Common myeloid progenitor, CD34-positive (primary cell): Measurements from ENCODE around the gene RBFOX1.

Source experiments
- CTCF ChIA-PET: fragments of 350-600 bp; sonication (Branson Sonifier 250); formaldehyde crosslinking; loops from one replicate; lab custom pipeline; 2021; ENCODE audit warnings: antibody characterized with exemption; lab: Charles Lee
- POLR2A ChIA-PET: fragments of 350-600 bp; sonication (Branson Sonifier 250); formaldehyde crosslinking; loops from one replicate; lab custom pipeline; 2021; ENCODE audit warnings: antibody characterized with exemption; lab: Charles Lee
- DNase-seq, 3 donors: peaks; one replicate each; pipeline versions ENCODE4 v3.0.0 to v3.0.0-alpha.2; 2013
- H3K27ac ChIP-seq, 2 experiments: 1 replicate in 1 of 2; 2 replicates in 1 of 2; pipeline ENCODE4 v1.7.0; 2013; ENCODE audit warnings: inconsistent platforms in 2 of 2, low read length in 2 of 2, mild to moderate bottlenecking in 2 of 2, low read depth in 1 of 2, moderate library complexity in 1 of 2; ENCODE audit not compliant: severe bottlenecking in 2 of 2, insufficient read depth in 1 of 2, poor library complexity in 1 of 2
- H3K27me3 ChIP-seq, 5 experiments: replicated peaks in 2 of 5; 1 replicate in 3 of 5; 2 replicates in 2 of 5; pipeline versions ENCODE4 v1.6.1 to v1.7.0; 2013; ENCODE audit warnings: low read length in 4 of 5, mild to moderate bottlenecking in 2 of 5, moderate library complexity in 2 of 5, inconsistent platforms in 1 of 5; ENCODE audit not compliant: insufficient read depth in 5 of 5, control insufficient read depth in 4 of 5
- H3K36me3 ChIP-seq, 4 experiments: 1 replicate in 2 of 4; 2 replicates in 2 of 4; pipeline versions ENCODE4 v1.6.1 to v1.7.0; 2013; ENCODE audit warnings: low read length in 3 of 4, control low read depth in 1 of 4, mild to moderate bottlenecking in 1 of 4; ENCODE audit not compliant: control insufficient read depth in 4 of 4, insufficient read depth in 4 of 4
- H3K4me1 ChIP-seq, 4 experiments: 1 replicate in 3 of 4; 2 replicates in 1 of 4; pipeline versions ENCODE4 v1.6.1 to v1.7.1; 2013; ENCODE audit warnings: low read length in 3 of 4, mild to moderate bottlenecking in 3 of 4, control low read depth in 1 of 4, inconsistent platforms in 1 of 4, moderate library complexity in 1 of 4; ENCODE audit not compliant: control insufficient read depth in 4 of 4, insufficient read depth in 4 of 4; ENCODE audit errors: control extremely low read depth in 1 of 4
- H3K4me3 ChIP-seq, 7 experiments: 1 replicate in 4 of 7; 2 replicates in 3 of 7; pipeline versions ENCODE4 v1.5.1 to v1.7.0; 2013; ENCODE audit warnings: mild to moderate bottlenecking in 7 of 7, low read length in 6 of 7, moderate library complexity in 6 of 7, inconsistent platforms in 2 of 7, low read depth in 2 of 7, control low read depth in 1 of 7; ENCODE audit not compliant: insufficient read depth in 4 of 7, control insufficient read depth in 1 of 7; ENCODE audit errors: extremely low read depth in 1 of 7
- H3K9me3 ChIP-seq, 5 experiments: 1 replicate in 4 of 5; 2 replicates in 1 of 5; pipeline versions ENCODE4 v1.6.1 to v1.7.1; 2013; ENCODE audit warnings: low read length in 4 of 5, mild to moderate bottlenecking in 2 of 5, inconsistent platforms in 1 of 5, low read depth in 1 of 5, moderate library complexity in 1 of 5; ENCODE audit not compliant: control insufficient read depth in 4 of 5, insufficient read depth in 2 of 5; ENCODE audit errors: control extremely low read depth in 1 of 5
- WGBS: methylation state at CpG from one replicate; pipeline ENCODE4 v1.1.5; 2013; ENCODE audit not compliant: insufficient coverage; 5-methylcytosine and 5-hydroxymethylcytosine counted together

RBFOX1 gene

GRCh38 chr16:7452090-7452489 lies 119.4 kb downstream of the RBFOX1 start:
- 96% methylated on average over 5 of the region's 6 CpGs for WGBS

GRCh38 chr16:7456211-7456610 lies 123.6 kb downstream of the RBFOX1 start:
- ChIA-PET POLR2A (no interaction called here), CTCF (no interaction called here)
- no peaks in the 10 kb centered on the region for H3K36me3 ChIP-seq
- H3K27me3 ChIP-seq = no peaks in the 10 kb centered on the region
- 50% methylated on average over 2 of the region's 5 CpGs for WGBS
- H3K27ac ChIP-seq = no peak overlapping the region
- peaks cover 0 to 1% (median 0%) of the 10 kb centered on the region in 5 experiments for H3K9me3 ChIP-seq
- no peaks in the 10 kb centered on the region for H3K4me1 ChIP-seq
- DNase-seq = no peak
- H3K4me3 ChIP-seq = no peak overlapping the region

More at GRCh38 chr16:7452090-7452489, 119.4 kb downstream of the RBFOX1 start:
- Histone ChIP-seq H3K27me3 (no peaks in the 10 kb centered on the region), H3K27ac (no peak overlapping the region), H3K9me3 (peaks cover 0 to 1% (median 0%) of the 10 kb centered on the region in 5 experiments), H3K36me3 (no peaks in the 10 kb centered on the region), H3K4me3 (no peak overlapping the region), H3K4me1 (no peaks in the 10 kb centered on the region)
- ChIA-PET CTCF (interaction anchor here (0.7 kb wide), 1 partner anchor 467 kb away, joined by 3 read pairs; no protein-coding TSS in a partner anchor), POLR2A (no interaction called here)
- no peak for DNase-seq

- no peak for DNase-seq
- Histone ChIP-seq H3K36me3 (no peaks in the 10 kb centered on the region), H3K9me3 (peaks cover 0 to 1% (median 0%) of the 10 kb centered on the region in 5 experiments), H3K4me3 (no peak overlapping the region), H3K27me3 (no peaks in the 10 kb centered on the region), H3K4me1 (no peaks in the 10 kb centered on the region), H3K27ac (no peak overlapping the region)
- WGBS = 93% methylated on average over 2 of the region's 3 CpGs
- CTCF ChIA-PET = no interaction called here
- POLR2A ChIA-PET = no interaction called here
Measured at GRCh38 chr16:7458144-7458543, 125.5 kb downstream of the RBFOX1 start.

- Histone ChIP-seq H3K27me3 (no peaks in the 10 kb centered on the region), H3K4me1 (no peaks in the 10 kb centered on the region), H3K36me3 (no peaks in the 10 kb centered on the region), H3K4me3 (no peak overlapping the region), H3K9me3 (no peaks in the 10 kb centered on the region), H3K27ac (no peak overlapping the region)
- ChIA-PET POLR2A (no interaction called here), CTCF (no interaction called here)
- 97% methylated on average over 3 of the region's 3 CpGs for WGBS
- DNase-seq = no peak
Measured at GRCh38 chr16:7470344-7470743, 137.7 kb downstream of the RBFOX1 start.

- no peaks in the 10 kb centered on the region for H3K36me3 ChIP-seq
- no peak for DNase-seq
- H3K9me3 ChIP-seq = no peaks in the 10 kb centered on the region
- H3K4me3 ChIP-seq = no peak overlapping the region
- H3K4me1 ChIP-seq = no peaks in the 10 kb centered on the region
- H3K27me3 ChIP-seq = no peaks in the 10 kb centered on the region
- ChIA-PET CTCF (no interaction called here), POLR2A (no interaction called here)
- WGBS = no CpG with 5 or more reads among the region's 1 CpG
- H3K27ac ChIP-seq = no peak overlapping the region
Measured at GRCh38 chr16:7471268-7471667, 138.6 kb downstream of the RBFOX1 start.

GRCh38 chr16:7482032-7482431 lies 149.4 kb downstream of the RBFOX1 start:
- Histone ChIP-seq H3K4me3 (no peak overlapping the region), H3K36me3 (no peaks in the 10 kb centered on the region), H3K4me1 (no peaks in the 10 kb centered on the region), H3K27me3 (no peaks in the 10 kb centered on the region), H3K9me3 (no peaks in the 10 kb centered on the region), H3K27ac (no peak overlapping the region)
- CTCF ChIA-PET = no interaction called here
- POLR2A ChIA-PET = no interaction called here
- no peak for DNase-seq
- WGBS = 86% methylated on average over 2 of the region's 10 CpGs

- H3K9me3 ChIP-seq = no peaks in the 10 kb centered on the region
- 83% methylated on average over 7 of the region's 10 CpGs for WGBS
Measured at GRCh38 chr16:7482596-7483290, 150.1 kb downstream of the RBFOX1 start.

More at GRCh38 chr16:7482596-7483290, 150.1 kb downstream of the RBFOX1 start:
- no peaks in the 10 kb centered on the region for H3K36me3 ChIP-seq
- no peaks in the 10 kb centered on the region for H3K27me3 ChIP-seq
- no peak for DNase-seq
- POLR2A ChIA-PET = no interaction called here
- H3K27ac ChIP-seq = no peak overlapping the region
- H3K4me1 ChIP-seq = no peaks in the 10 kb centered on the region
- no peak overlapping the region for H3K4me3 ChIP-seq
- CTCF ChIA-PET = no interaction called here
